GM10248 (cell line): Measurements from ENCODE around the gene NEK2.

ENCODE experiments used
- CTCF ChIA-PET: fragments of 300-600 bp; sonication (Branson Sonifier 250); formaldehyde crosslinking; extraction: SDS; loops from one replicate; lab custom pipeline; 2021; ENCODE audit warnings: antibody characterized with exemption; lab: Yijun Ruan, JAX
- POLR2A ChIA-PET: fragments of 350-650 bp; sonication (Branson Sonifier 250); formaldehyde crosslinking; extraction: SDS; loops from one replicate; lab custom pipeline; 2020; ENCODE audit warnings: antibody characterized with exemption; lab: Yijun Ruan, JAX
- DNase-seq: peaks from one replicate; pipeline ENCODE4 v3.0.0; 2012; ENCODE audit errors: extremely low spot score
- CTCF ChIP-seq: IDR thresholded peaks from 2 replicates; pipeline ENCODE4 v1.5.1; 2012; ENCODE audit warnings: mild to moderate bottlenecking, low read depth; ENCODE audit errors: extremely low read depth, missing control alignments, control extremely low read depth

The NEK2 gene

GRCh38 chr1:211676761-211677160 lies 1.3 kb upstream of the NEK2 start:
- POLR2A ChIA-PET, result no interaction called here
- DNase-seq, result no peak
- CTCF ChIA-PET, result interaction anchor here (1.1 to 12.9 kb wide), 4 partner anchors 18 to 780 kb away, joined by 3 to 133 read pairs (median 59); partner anchors contain the start of genes DTL and INTS7
- TF ChIP-seq CTCF, result no peak

GRCh38 chr1:211676106-211676583 lies 724 bp upstream of the NEK2 start:
- DNase-seq, result no peak
- ChIA-PET POLR2A (no interaction called here), CTCF (interaction anchor here (1.1 to 12.9 kb wide), 4 partner anchors 19 to 780 kb away, joined by 3 to 133 read pairs (median 59); partner anchors contain the start of genes DTL and INTS7)
- TF ChIP-seq CTCF, result no peak

DNA sequence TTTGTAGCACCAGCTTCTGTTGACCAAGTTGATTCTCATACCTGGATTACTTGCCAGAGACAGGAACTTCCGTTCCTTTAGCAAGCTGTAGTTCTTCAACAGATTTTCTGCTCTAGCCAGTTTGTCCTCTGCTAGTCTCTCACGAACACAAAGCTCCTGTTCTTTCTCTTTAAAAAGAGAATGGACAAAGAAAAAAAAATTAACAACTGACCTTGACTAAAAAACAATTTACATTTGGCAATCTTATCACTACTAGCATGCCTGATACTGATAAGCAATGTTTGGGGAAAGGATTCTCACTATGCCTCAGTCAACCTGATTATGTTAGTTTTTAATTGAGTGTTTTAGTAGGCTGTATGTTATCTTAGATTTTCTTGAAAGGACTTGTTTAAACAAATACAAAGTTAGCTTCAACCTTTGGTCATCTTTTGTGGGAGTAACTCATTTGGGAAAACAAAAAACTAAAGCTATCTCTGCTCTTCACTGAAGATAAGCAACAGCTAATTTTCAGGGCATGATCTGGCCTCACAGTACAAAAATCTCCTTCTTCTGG lies 8.3 kb downstream of the NEK2 start:
- CTCF ChIA-PET, result interaction anchor here (1.4 to 2.7 kb wide), 7 partner anchors 9 to 368 kb away, joined by 4 to 22 read pairs (median 6); partner anchors contain the start of genes DTL and INTS7
- TF ChIP-seq CTCF, result no peak
- POLR2A ChIA-PET, result no interaction called here
- no peak for DNase-seq

DNA sequence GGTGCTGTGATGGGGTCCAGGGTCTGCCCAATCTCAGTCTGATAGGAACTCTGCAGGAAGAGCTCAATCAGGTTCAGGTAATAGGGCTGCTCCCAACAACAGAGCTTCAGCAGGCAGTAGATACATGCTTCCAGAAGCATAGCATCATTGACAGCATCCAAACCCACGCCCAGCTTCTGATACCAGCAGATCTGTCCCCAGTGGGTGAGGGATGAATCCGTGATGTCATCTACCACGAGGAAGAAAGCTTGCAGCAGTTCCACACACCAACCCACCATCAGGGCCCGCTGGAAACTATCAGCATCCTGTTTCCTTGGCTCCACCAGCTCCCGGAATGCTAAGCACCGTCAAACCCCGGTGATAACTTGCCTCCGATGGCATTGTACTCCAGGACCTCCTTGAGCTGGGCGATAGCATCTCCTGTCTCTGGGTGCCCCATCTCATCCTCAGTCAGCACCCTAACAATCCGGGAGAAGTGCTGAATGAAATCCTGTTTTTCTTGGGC lies 14.7 kb downstream of the NEK2 start:
- no peak for DNase-seq
- TF ChIP-seq CTCF, result no peak
- POLR2A ChIA-PET, result no interaction called here
- CTCF ChIA-PET, result interaction anchor here (0.9 to 11.2 kb wide), 3 partner anchors 9 to 144 kb away, joined by 3 to 130 read pairs (median 3); no protein-coding TSS in a partner anchor

DNA sequence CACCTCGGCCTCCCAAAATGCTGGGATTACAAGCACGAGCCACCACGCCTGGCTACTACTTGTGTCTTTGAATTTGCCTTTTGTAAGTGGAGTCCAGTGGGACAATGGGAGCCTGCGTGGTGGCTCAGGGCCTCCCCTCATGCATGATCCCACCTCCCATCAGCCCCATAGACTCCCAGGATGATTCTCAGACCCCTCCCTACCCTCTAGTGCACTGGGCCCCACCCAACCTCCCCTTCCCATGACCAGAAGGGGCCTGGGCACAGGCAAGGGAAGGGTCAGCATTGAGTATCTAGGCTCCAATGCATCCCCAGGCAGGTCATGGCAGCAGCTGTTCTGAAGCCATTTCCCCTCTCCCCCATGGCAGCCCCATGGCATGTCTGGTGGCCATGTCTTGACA lies 18.7 kb downstream of the NEK2 start:
- TF ChIP-seq CTCF, result no peak
- DNase-seq, result no peak
- ChIA-PET POLR2A (no interaction called here), CTCF (interaction anchor here (1.7 to 11.2 kb wide), 2 partner anchors 9 to 140 kb away, joined by 7 to 130 read pairs; no protein-coding TSS in a partner anchor)

DNA sequence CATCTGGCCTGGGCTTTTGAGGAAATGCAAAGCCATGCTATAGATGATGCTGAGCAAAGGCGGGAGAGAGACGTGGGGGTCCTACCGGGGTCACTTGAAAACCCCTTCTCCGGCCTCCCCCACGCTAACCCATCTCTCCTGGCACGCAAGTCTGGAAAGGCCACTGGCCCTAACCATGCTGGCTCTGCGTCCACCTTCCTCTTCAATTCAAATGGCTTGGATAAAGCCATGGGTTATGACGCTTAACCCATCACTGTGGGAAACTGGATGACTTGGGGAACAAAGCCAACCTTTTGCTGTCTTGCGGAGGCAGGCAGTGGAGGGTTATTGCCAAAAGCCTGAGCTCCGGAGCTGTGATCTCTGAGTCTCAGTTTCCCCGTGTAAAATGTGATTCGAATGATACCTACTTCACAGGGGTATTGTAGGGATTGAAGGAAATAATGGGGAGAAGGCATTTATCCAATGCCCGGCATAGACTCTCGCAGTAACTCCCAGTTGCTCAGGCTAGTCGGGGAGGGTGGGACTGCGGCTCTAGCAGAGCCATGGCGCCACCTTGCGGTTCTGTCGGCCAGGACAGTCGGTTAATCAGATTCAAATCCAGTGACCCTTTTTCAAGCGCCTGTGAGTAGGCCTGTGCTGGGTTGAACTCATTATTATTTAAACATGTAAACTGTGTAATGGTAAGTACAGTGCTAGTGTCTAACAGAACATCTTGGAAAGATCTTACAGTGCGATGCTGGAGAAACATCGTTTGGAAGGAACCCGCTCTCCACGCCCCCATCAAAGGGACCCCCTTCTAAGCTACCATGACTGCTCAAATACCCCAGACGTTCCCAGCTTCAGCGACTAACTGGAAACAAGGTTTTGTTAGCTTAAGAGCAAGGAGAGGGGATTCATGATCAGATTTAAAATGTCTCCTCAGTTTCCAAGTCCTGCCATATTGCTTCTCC lies 20.3 kb downstream of the NEK2 start:
- POLR2A ChIA-PET, result no interaction called here
- peak; percentile 79 for DNase-seq
- TF ChIP-seq CTCF, result peak; percentile 91
- CTCF ChIA-PET, result interaction anchor here (0.6 to 11.2 kb wide), 32 partner anchors 8 to 1204 kb away, joined by 3 to 130 read pairs (median 4); partner anchors contain the start of genes DTL, INTS7, SLC30A1 and TRAF5
